ENCODE results near the gene EFNA1. TPM values are rescaled to one million over a fixed set of nuclear protein-coding genes. Genes with fewer than 3 reads are reported as not detected.

EFNA1 gene
- total RNA-seq (2014; rRNA removed; shearing (Covaris generic); ENCODE audit: low replicate concordance), result not detected in 2 replicates

DNA sequence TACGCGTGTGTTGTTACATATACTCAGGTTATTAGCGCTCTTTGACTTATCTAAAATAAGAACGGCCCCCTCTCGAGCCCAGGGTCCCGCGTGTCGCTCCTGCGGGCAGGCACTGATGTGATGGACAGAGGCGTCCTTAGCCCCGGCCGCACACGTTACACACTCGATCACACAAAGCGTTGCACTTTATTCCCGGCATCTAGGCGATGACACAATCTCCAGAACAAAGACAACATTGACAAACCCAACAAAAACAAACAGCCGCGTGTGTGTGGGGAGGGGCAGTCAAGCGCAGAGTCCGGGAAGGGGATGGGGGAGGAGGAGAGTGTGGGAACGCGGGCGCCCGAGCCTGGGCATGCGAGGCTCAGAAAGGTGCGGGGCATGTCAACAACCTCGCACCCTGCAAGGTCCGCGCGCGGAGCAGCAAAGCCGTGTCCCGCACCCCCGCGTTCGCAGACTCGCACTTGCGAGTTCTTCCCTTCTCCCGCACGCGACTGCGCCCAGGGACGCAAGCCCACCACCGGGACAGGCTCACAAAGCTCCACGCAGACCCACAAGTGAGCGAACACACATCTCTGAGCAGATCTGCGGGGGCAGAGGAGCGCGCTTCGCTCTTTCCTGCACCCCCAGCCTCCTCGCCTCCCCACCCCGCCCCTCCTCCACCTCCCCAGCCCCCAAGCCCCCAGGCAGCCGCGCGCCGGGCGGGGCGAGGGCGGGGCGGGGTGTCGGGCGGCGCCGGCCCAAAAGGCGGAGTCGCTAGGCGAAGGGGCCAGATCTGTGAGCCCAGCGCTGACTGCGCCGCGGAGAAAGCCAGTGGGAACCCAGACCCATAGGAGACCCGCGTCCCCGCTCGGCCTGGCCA, at the start of gene EFNA1:
Gene EFNA1 (plus strand): TSS at position 772 of the 862 bp plus-strand sequence. CDS start 102 bp downstream, outside the sequence.
- Histone ChIP-seq H3K4me1 (ENCODE audit: low read length) (peaks cover 21% of the 10 kb centered on the region), H3K9me2 (replicated peaks; ENCODE audit: insufficient read depth, low read length) (no peaks in the 10 kb centered on the region), H3K9me3 (ENCODE audit: low read length) (no peaks in the 10 kb centered on the region), H3K9ac (ENCODE audit: low read length) (peak within 1 kb of the TSS; percentile 32; the same call in 1 of the 2 replicates), H3K27ac (ENCODE audit: low read length) (no peak within 1 kb of the TSS), H2AFZ (ENCODE audit: low read length) (peak within 1 kb of the TSS; percentile 49; the same call in 1 of the 2 replicates), H3K27me3 (ENCODE audit: low read length) (no peaks in the 10 kb centered on the region), H3K4me2 (ENCODE audit: low read depth, low read length, poor library complexity, severe bottlenecking) (peak within 1 kb of the TSS; percentile 62), H3K4me3 (ENCODE audit: low read length) (peak within 1 kb of the TSS; percentile 37; the same call in 1 of the 2 replicates), H3K79me2 (ENCODE audit: low read length) (no peaks in the 10 kb centered on the region), H4K20me1 (ENCODE audit: insufficient read depth, low read depth, low read length) (no peaks in the 10 kb centered on the region), H3K36me3 (ENCODE audit: insufficient read depth, low read length) (no peaks in the 10 kb centered on the region)
- no peak for DNase-seq

GRCh38 chr1:155078469-155079209, 49.0 kb upstream of the EFNA1 start, which contains the start of gene EFNA3:
EFNA3 (plus strand) TSS chr1:155078837; CDS start chr1:155078942, 105 bp downstream.
- peak within 1 kb of the TSS; percentile 62 for H3K9ac ChIP-seq (ENCODE audit: low read length)
- no peaks in the 10 kb centered on the region for H3K36me3 ChIP-seq (ENCODE audit: insufficient read depth, low read length)
- peak within 1 kb of the TSS; percentile 56; the same call in 1 of the 2 replicates for H2AFZ ChIP-seq (ENCODE audit: low read length)
- H4K20me1 ChIP-seq (ENCODE audit: insufficient read depth, low read depth, low read length), result 0 out of 2 replicates have a peak, but pooled peaks cover 3% of the 10 kb centered on the region
- no peaks in the 10 kb centered on the region for H3K9me2 ChIP-seq (replicated peaks; ENCODE audit: insufficient read depth, low read length)
- H3K4me3 ChIP-seq (ENCODE audit: low read length), result peak within 1 kb of the TSS; percentile 68
- H3K9me3 ChIP-seq (ENCODE audit: low read length), result no peaks in the 10 kb centered on the region
- H3K4me1 ChIP-seq (ENCODE audit: low read length), result peaks cover 51% of the 10 kb centered on the region
- peak within 1 kb of the TSS; percentile 78 for H3K4me2 ChIP-seq (ENCODE audit: low read depth, low read length, poor library complexity, severe bottlenecking)
- DNase-seq, result peak; percentile 82
- H3K27me3 ChIP-seq (ENCODE audit: low read length), result no peaks in the 10 kb centered on the region
- H3K27ac ChIP-seq (ENCODE audit: low read length), result no peak within 1 kb of the TSS
- no peaks in the 10 kb centered on the region for H3K79me2 ChIP-seq (ENCODE audit: low read length)

- H3K27ac ChIP-seq (ENCODE audit: low read length), result no peak overlapping the region
- H3K4me3 ChIP-seq (ENCODE audit: low read length), result peak overlapping the region; percentile 68
- H3K9ac ChIP-seq (ENCODE audit: low read length), result peak overlapping the region; percentile 62
- H3K27me3 ChIP-seq (ENCODE audit: low read length), result no peaks in the 10 kb centered on the region
- H3K79me2 ChIP-seq (ENCODE audit: low read length), result no peaks in the 10 kb centered on the region
- no peaks in the 10 kb centered on the region for H3K9me2 ChIP-seq (replicated peaks; ENCODE audit: insufficient read depth, low read length)
- no peaks in the 10 kb centered on the region for H3K36me3 ChIP-seq (ENCODE audit: insufficient read depth, low read length)
- H4K20me1 ChIP-seq (ENCODE audit: insufficient read depth, low read depth, low read length), result 0 out of 2 replicates have a peak, but pooled peaks cover 3% of the 10 kb centered on the region
- DNase-seq, result no peak
- no peaks in the 10 kb centered on the region for H3K9me3 ChIP-seq (ENCODE audit: low read length)
- peak overlapping the region; percentile 56; the same call in 1 of the 2 replicates for H2AFZ ChIP-seq (ENCODE audit: low read length)
- peaks cover 56% of the 10 kb centered on the region for H3K4me1 ChIP-seq (ENCODE audit: low read length)
- peak overlapping the region; percentile 78 for H3K4me2 ChIP-seq (ENCODE audit: low read depth, low read length, poor library complexity, severe bottlenecking)
Measured at GRCh38 chr1:155079210-155079486, 48.5 kb upstream of the EFNA1 start.

DNA sequence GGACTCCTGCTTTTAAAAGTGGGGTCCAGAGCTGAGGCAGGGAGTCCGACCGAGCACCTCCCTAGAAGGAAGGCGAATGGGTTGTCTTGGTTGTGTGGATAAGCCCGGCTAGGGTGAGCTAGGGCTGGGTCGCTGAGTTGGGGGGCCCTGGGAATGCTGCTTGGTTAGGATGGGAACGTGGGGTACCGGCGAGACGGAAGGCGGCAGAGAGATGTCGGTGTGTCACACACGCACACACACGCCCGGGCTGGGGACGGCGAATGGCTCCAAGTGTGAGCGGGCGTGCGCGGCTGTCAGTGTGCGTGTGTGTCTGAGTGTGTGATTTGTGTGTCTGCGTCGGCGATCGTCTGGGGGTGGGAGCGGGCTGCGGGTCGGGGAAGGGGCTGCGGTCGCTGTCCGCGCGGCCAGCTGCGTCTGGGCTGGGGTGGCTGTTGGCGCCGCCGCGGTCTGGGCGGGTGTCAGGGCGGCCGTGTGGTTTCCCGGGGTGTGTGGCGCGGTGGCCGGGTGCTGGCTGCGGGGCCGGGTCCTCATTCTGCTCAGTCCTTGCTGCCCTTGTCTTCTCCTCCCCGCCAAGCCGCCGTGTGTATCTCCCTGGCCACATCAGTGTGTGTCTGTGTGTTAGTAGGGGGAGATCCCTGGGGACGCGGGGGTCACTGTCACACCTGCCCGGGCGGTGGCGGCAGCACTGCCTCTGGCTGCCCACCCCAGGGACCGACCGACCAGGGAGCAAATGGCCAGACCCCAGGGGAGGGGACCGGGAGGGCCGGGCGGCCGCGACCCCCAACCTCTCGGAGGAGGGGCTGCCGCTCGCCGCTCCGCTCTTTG, 48.0 kb upstream of the EFNA1 start:
- peak overlapping the region; percentile 62 for H3K9ac ChIP-seq (ENCODE audit: low read length)
- peak overlapping the region; percentile 68; the same call in 1 of the 2 replicates for H3K4me3 ChIP-seq (ENCODE audit: low read length)
- H2AFZ ChIP-seq (ENCODE audit: low read length), result no peak overlapping the region
- no peaks in the 10 kb centered on the region for H3K27me3 ChIP-seq (ENCODE audit: low read length)
- H3K9me3 ChIP-seq (ENCODE audit: low read length), result no peaks in the 10 kb centered on the region
- no peak overlapping the region for H3K27ac ChIP-seq (ENCODE audit: low read length)
- no peaks in the 10 kb centered on the region for H3K79me2 ChIP-seq (ENCODE audit: low read length)
- no peaks in the 10 kb centered on the region for H3K36me3 ChIP-seq (ENCODE audit: insufficient read depth, low read length)
- H3K9me2 ChIP-seq (replicated peaks; ENCODE audit: insufficient read depth, low read length), result no peaks in the 10 kb centered on the region
- peak overlapping the region; percentile 78 for H3K4me2 ChIP-seq (ENCODE audit: low read depth, low read length, poor library complexity, severe bottlenecking)
- H3K4me1 ChIP-seq (ENCODE audit: low read length), result peaks cover 61% of the 10 kb centered on the region
- DNase-seq, result no peak
- 0 out of 2 replicates have a peak, but pooled peaks cover 3% of the 10 kb centered on the region for H4K20me1 ChIP-seq (ENCODE audit: insufficient read depth, low read depth, low read length)

- Histone ChIP-seq H3K9me2 (replicated peaks; ENCODE audit: insufficient read depth, low read length) (no peaks in the 10 kb centered on the region), H3K36me3 (ENCODE audit: insufficient read depth, low read length) (no peaks in the 10 kb centered on the region), H3K27me3 (ENCODE audit: low read length) (no peaks in the 10 kb centered on the region), H2AFZ (ENCODE audit: low read length) (no peak overlapping the region), H3K9ac (ENCODE audit: low read length) (0 out of 2 replicates have a peak overlapping the region, but pooled peaks have one; percentile 2), H3K4me1 (ENCODE audit: low read length) (peaks cover 64% of the 10 kb centered on the region), H3K9me3 (ENCODE audit: low read length) (no peaks in the 10 kb centered on the region), H3K79me2 (ENCODE audit: low read length) (no peaks in the 10 kb centered on the region), H3K4me3 (ENCODE audit: low read length) (no peak overlapping the region; the same call in 1 of the 2 replicates), H4K20me1 (ENCODE audit: insufficient read depth, low read depth, low read length) (0 out of 2 replicates have a peak, but pooled peaks cover 3% of the 10 kb centered on the region), H3K4me2 (ENCODE audit: low read depth, low read length, poor library complexity, severe bottlenecking) (peak overlapping the region; percentile 46), H3K27ac (ENCODE audit: low read length) (no peak overlapping the region)
- peak; percentile 61 for DNase-seq
Measured at GRCh38 chr1:155080312-155081228, 47.1 kb upstream of the EFNA1 start.

DNA sequence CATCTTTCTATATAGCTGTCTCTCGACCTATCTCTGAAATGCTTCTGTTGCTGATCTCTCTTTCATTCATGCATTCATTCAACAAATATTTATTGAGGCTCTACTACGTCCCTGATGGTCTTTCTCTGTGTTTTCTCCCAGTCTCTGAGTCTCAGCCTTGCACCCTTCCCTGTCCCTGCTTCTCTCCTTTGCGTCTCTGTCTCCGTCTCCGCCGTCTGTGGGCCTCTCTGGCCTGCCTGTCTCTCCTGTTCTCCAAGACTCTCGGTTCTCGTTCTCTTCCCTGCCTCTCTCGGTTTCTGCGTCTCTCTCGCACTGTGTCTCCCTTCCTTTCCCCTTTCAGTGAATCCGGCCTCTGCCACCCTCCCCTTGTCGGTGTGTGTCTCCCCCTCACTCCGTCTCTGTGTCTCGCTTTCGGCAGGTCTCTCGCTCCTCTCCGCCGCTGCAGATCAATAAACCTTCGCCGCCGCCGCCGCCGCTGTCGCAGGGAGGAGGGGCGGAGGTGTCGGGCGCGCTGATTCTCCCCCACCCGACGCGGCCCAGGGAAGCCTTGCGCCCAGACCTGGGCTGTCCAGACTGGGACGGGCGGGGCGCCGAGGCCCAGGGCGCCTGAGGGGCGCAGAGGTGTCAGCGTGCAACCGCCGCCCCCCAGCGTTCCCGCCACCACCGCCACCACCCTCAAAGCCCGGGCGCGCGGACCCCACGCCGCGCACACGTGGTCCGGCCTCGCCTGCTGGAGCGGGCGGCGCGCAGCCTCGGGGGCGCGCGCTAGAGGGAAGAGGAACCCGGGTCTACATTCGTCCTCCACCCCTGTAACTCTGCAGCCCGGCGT, 46.0 kb upstream of the EFNA1 start:
- Histone ChIP-seq H3K27ac (ENCODE audit: low read length) (no peak overlapping the region), H4K20me1 (ENCODE audit: insufficient read depth, low read depth, low read length) (0 out of 2 replicates have a peak, but pooled peaks cover 3% of the 10 kb centered on the region), H2AFZ (ENCODE audit: low read length) (no peak overlapping the region), H3K79me2 (ENCODE audit: low read length) (no peaks in the 10 kb centered on the region), H3K4me3 (ENCODE audit: low read length) (no peak overlapping the region), H3K36me3 (ENCODE audit: insufficient read depth, low read length) (no peaks in the 10 kb centered on the region), H3K4me2 (ENCODE audit: low read depth, low read length, poor library complexity, severe bottlenecking) (peak overlapping the region; percentile 17), H3K9ac (ENCODE audit: low read length) (no peak overlapping the region), H3K4me1 (ENCODE audit: low read length) (peaks cover 74% of the 10 kb centered on the region), H3K9me3 (ENCODE audit: low read length) (no peaks in the 10 kb centered on the region), H3K27me3 (ENCODE audit: low read length) (no peaks in the 10 kb centered on the region), H3K9me2 (replicated peaks; ENCODE audit: insufficient read depth, low read length) (no peaks in the 10 kb centered on the region)
- DNase-seq, result no peak
